ENCODE data around the gene NAA60. TPM values are rescaled to one million over a fixed set of nuclear protein-coding genes. Genes with fewer than 3 reads are reported as not detected.

The NAA60 gene
- total RNA-seq, 1 donor from 2014 or later: 36.2 TPM

- Mint-ChIP-seq H3K36me3 (ENCODE audit: low read depth) (peaks cover 32% of the 10 kb centered on the region), H3K27me3 (ENCODE audit: low read depth) (no peaks in the 10 kb centered on the region), H3K9me3 (no peaks in the 10 kb centered on the region), H3K4me3 (ENCODE audit: low read depth) (no peak overlapping the region), H3K4me1 (ENCODE audit: low read depth) (peaks cover 11% of the 10 kb centered on the region), H3K27ac (no peak overlapping the region)
- intact Hi-C loops (cut with micrococcal nuclease): no loop called here
- no peak for DNase-seq (ENCODE audit: low spot score)
Measured at GRCh38 chr16:3528406-3528805, 84.9 kb downstream of the NAA60 start.

- Mint-ChIP-seq H3K9me3 (no peaks in the 10 kb centered on the region), H3K4me1 (ENCODE audit: low read depth) (peaks cover 11% of the 10 kb centered on the region), H3K27me3 (ENCODE audit: low read depth) (no peaks in the 10 kb centered on the region), H3K36me3 (ENCODE audit: low read depth) (peaks cover 36% of the 10 kb centered on the region), H3K27ac (no peak overlapping the region), H3K4me3 (ENCODE audit: low read depth) (no peak overlapping the region)
- no peak for DNase-seq (ENCODE audit: low spot score)
- intact Hi-C loops (cut with micrococcal nuclease): no loop called here
Measured at GRCh38 chr16:3529175-3529574, 85.7 kb downstream of the NAA60 start.

- intact Hi-C loops (cut with micrococcal nuclease): no loop called here
- no peaks in the 10 kb centered on the region for H3K27me3 Mint-ChIP-seq (ENCODE audit: low read depth)
- DNase-seq (ENCODE audit: low spot score): no peak
- H3K9me3 Mint-ChIP-seq: no peaks in the 10 kb centered on the region
- H3K36me3 Mint-ChIP-seq (ENCODE audit: low read depth): peaks cover 36% of the 10 kb centered on the region
- no peak overlapping the region for H3K4me3 Mint-ChIP-seq (ENCODE audit: low read depth)
- H3K4me1 Mint-ChIP-seq (ENCODE audit: low read depth): peaks cover 11% of the 10 kb centered on the region
- H3K27ac Mint-ChIP-seq: no peak overlapping the region
Measured at GRCh38 chr16:3530371-3530914, 87.0 kb downstream of the NAA60 start.

GRCh38 chr16:3532741-3533140 is 89.3 kb downstream of the NAA60 start:
- H3K4me3 Mint-ChIP-seq (ENCODE audit: low read depth): no peak overlapping the region

GRCh38 chr16:3534126-3534525 is 90.6 kb downstream of the NAA60 start:
- no peak for DNase-seq (ENCODE audit: low spot score)
- no peaks in the 10 kb centered on the region for H3K27me3 Mint-ChIP-seq (ENCODE audit: low read depth)
- H3K36me3 Mint-ChIP-seq (ENCODE audit: low read depth): peaks cover 26% of the 10 kb centered on the region
- intact Hi-C loops (cut with micrococcal nuclease): no loop called here
- H3K4me1 Mint-ChIP-seq (ENCODE audit: low read depth): no peaks in the 10 kb centered on the region
- no peak overlapping the region for H3K4me3 Mint-ChIP-seq (ENCODE audit: low read depth)
- no peaks in the 10 kb centered on the region for H3K9me3 Mint-ChIP-seq
- no peak overlapping the region for H3K27ac Mint-ChIP-seq

More at GRCh38 chr16:3532741-3533140, 89.3 kb downstream of the NAA60 start:
- no peak for DNase-seq (ENCODE audit: low spot score)
- intact Hi-C loops (cut with micrococcal nuclease): no loop called here
- no peaks in the 10 kb centered on the region for H3K27me3 Mint-ChIP-seq (ENCODE audit: low read depth)
- no peaks in the 10 kb centered on the region for H3K9me3 Mint-ChIP-seq
- peaks cover 7% of the 10 kb centered on the region for H3K4me1 Mint-ChIP-seq (ENCODE audit: low read depth)
- H3K27ac Mint-ChIP-seq: no peak overlapping the region
- peaks cover 35% of the 10 kb centered on the region for H3K36me3 Mint-ChIP-seq (ENCODE audit: low read depth)

- H3K4me3 Mint-ChIP-seq (ENCODE audit: low read depth): no peak overlapping the region
- H3K27me3 Mint-ChIP-seq (ENCODE audit: low read depth): no peaks in the 10 kb centered on the region
- no peak overlapping the region for H3K27ac Mint-ChIP-seq
- H3K36me3 Mint-ChIP-seq (ENCODE audit: low read depth): peaks cover 42% of the 10 kb centered on the region
- H3K4me1 Mint-ChIP-seq (ENCODE audit: low read depth): no peaks in the 10 kb centered on the region
- intact Hi-C loops (cut with micrococcal nuclease): no loop called here
- DNase-seq (ENCODE audit: low spot score): no peak
- H3K9me3 Mint-ChIP-seq: no peaks in the 10 kb centered on the region
Measured at GRCh38 chr16:3536271-3536731, 92.8 kb downstream of the NAA60 start.

Other genes with a start within 250 kb of the NAA60 start
- gene ZNF200, start 208.5 kb upstream of the NAA60 start, total RNA-seq: 11.0 and 12.2 TPM in 2 replicates
- gene MEFV, start 187.0 kb upstream of the NAA60 start, total RNA-seq: 0.18 TPM in 1 of 2 replicates, not detected in the other
- gene ZNF263, start 160.2 kb upstream of the NAA60 start, total RNA-seq: 22.9 and 26.6 TPM in 2 replicates
- gene TIGD7, start 138.2 kb upstream of the NAA60 start, total RNA-seq: 2.5 and 3.6 TPM in 2 replicates
- 25.4 and 31.8 TPM in 2 replicates for gene ZNF75A, start 138.2 kb upstream of the NAA60 start, total RNA-seq
- not detected in 2 replicates for gene OR2C1, start 87.8 kb upstream of the NAA60 start, total RNA-seq
- 13.2 and 16.1 TPM in 2 replicates for gene ZSCAN32, start 42.7 kb upstream of the NAA60 start, total RNA-seq
- 9.2 and 11.1 TPM in 2 replicates for gene ZNF174, start 42.5 kb upstream of the NAA60 start, total RNA-seq
- gene ZNF597, start 176 bp upstream of the NAA60 start, total RNA-seq: 1.8 and 1.9 TPM in 2 replicates
- not detected in 2 replicates for gene C16orf90, start 51.8 kb downstream of the NAA60 start, total RNA-seq
- gene CLUAP1, start 57.3 kb downstream of the NAA60 start, total RNA-seq: 13.7 and 19.9 TPM in 2 replicates
- 28.8 and 29.6 TPM in 2 replicates for gene NLRC3, start 133.7 kb downstream of the NAA60 start, total RNA-seq
- 11.8 and 12.2 TPM in 2 replicates for gene SLX4, start 167.9 kb downstream of the NAA60 start, total RNA-seq
- gene DNASE1, start 211.0 kb downstream of the NAA60 start, total RNA-seq: 14.0 and 14.6 TPM in 2 replicates

Data from activated T-helper 2 cell treated with anti-CD3 and anti-CD28 coated beads, Interferon-gamma antibody, Interleukin-2, Interleukin-4, amounts not matched to agents 10 μg/mL and 5 μg/mL and 100 μg/mL, durations not matched to agents 14 hours and 24 hours and 36 hours (primary cell).